HepG2 (cell line): ENCODE results near the gene CYP27A1. TPM values are rescaled to one million over a fixed set of nuclear protein-coding genes. Genes with fewer than 3 reads are reported as not detected.

Experiments
- BCL6 ChIP-seq: IDR thresholded peaks from 2 replicates; pipeline ENCODE4 v1.6.1; 2016; ENCODE audit warnings: missing genetic modification reagents, missing compliant biosample characterization
- CBX2 ChIP-seq, 2 experiments: fragments of 200-600 bp in 1 of 2; sonication (generic); formaldehyde crosslinking in 1 of 2; IDR thresholded peaks; 2 replicates each; pipeline versions ENCODE4 v1.7.0 to v1.8.1; 2018 to 2022; ENCODE audit warnings: low read depth in 2 of 2, low read length in 1 of 2, mild to moderate bottlenecking in 1 of 2, missing genetic modification reagents in 1 of 2
- CEBPG ChIP-seq: IDR thresholded peaks from 2 replicates; pipeline ENCODE4 v1.6.1; 2016
- FOXA3 ChIP-seq: IDR thresholded peaks from 2 replicates; pipeline ENCODE4 v1.6.1; 2016; ENCODE audit warnings: missing genetic modification reagents, missing compliant biosample characterization
- GTF2F1 ChIP-seq: fragments of 150-350 bp; IDR thresholded peaks from 2 replicates; pipeline ENCODE4 v1.6.1; 2014; ENCODE audit warnings: low read length
- HHEX ChIP-seq: IDR thresholded peaks from 2 replicates; pipeline ENCODE4 v1.6.1; 2016; ENCODE audit warnings: control low read depth
- KLF13 ChIP-seq: sonication (generic); formaldehyde crosslinking; IDR thresholded peaks from 2 replicates; pipeline ENCODE4 v1.4.0; 2020; ENCODE audit warnings: mild to moderate bottlenecking, missing genetic modification reagents
- KLF6 ChIP-seq: IDR thresholded peaks from 2 replicates; pipeline ENCODE4 v1.8.0; 2016; ENCODE audit warnings: missing biosample characterization, missing genetic modification reagents
- NFKBIZ ChIP-seq: IDR thresholded peaks from 2 replicates; pipeline ENCODE4 v1.6.1; 2018; ENCODE audit warnings: missing genetic modification reagents, missing compliant biosample characterization
- NFRKB ChIP-seq: fragments of 450-650 bp; IDR thresholded peaks from 2 replicates; pipeline ENCODE4 v1.6.1; 2017
- NFYC ChIP-seq: IDR thresholded peaks from 2 replicates; pipeline ENCODE4 v1.6.1; 2016; ENCODE audit warnings: missing genetic modification reagents, missing compliant biosample characterization
- NR2F2 ChIP-seq: IDR thresholded peaks from 2 replicates; pipeline ENCODE4 v1.6.1; 2012; ENCODE audit warnings: low read depth, inconsistent platforms, borderline replicate concordance
- PCBP1 ChIP-seq: fragments of 200-400 bp; formaldehyde crosslinking; IDR thresholded peaks from 2 replicates; pipeline ENCODE4 v1.6.1; 2017; ENCODE audit warnings: mild to moderate bottlenecking, low read depth, low read length, borderline replicate concordance
- PRMT3 ChIP-seq: sonication (generic); formaldehyde crosslinking; IDR thresholded peaks from 2 replicates; pipeline ENCODE4 v1.8.1; 2022; ENCODE audit warnings: low read depth, mild to moderate bottlenecking, moderate library complexity, missing genetic modification reagents, borderline replicate concordance
- SALL2 ChIP-seq: sonication (generic); formaldehyde crosslinking; IDR thresholded peaks from 2 replicates; pipeline ENCODE4 v1.8.1; 2023; ENCODE audit warnings: mild to moderate bottlenecking, missing genetic modification reagents, inconsistent platforms
- SCMH1 ChIP-seq: sonication (generic); formaldehyde crosslinking; IDR thresholded peaks from 2 replicates; pipeline ENCODE4 v1.9.0; 2021; ENCODE audit warnings: missing genetic modification reagents, mild to moderate bottlenecking, borderline replicate concordance
- SNAI1 ChIP-seq: sonication (generic); formaldehyde crosslinking; IDR thresholded peaks from 2 replicates; pipeline ENCODE4 v1.5.0; 2020; ENCODE audit warnings: mild to moderate bottlenecking, missing genetic modification reagents, borderline replicate concordance
- USF2 ChIP-seq, 2 experiments: sonication (generic) in 1 of 2; formaldehyde crosslinking in 1 of 2; IDR thresholded peaks; 2 replicates each; pipeline versions ENCODE4 v1.5.1 to v1.6.1; 2011 to 2020; ENCODE audit warnings: borderline replicate concordance in 1 of 2, low read depth in 1 of 2, low read length in 1 of 2, mild to moderate bottlenecking in 1 of 2, missing genetic modification reagents in 1 of 2, moderate library complexity in 1 of 2
- ZNF101 ChIP-seq: sonication (generic); formaldehyde crosslinking; IDR thresholded peaks from 2 replicates; pipeline ENCODE4 v1.4.0; 2020; ENCODE audit warnings: mild to moderate bottlenecking, low read depth, missing genetic modification reagents, borderline replicate concordance
- ZNF160 ChIP-seq: sonication (generic); formaldehyde crosslinking; IDR thresholded peaks from 2 replicates; pipeline ENCODE4 v1.8.0; 2022; ENCODE audit warnings: mild to moderate bottlenecking, inconsistent platforms, missing genetic modification reagents
- ZNF329 ChIP-seq: sonication (generic); formaldehyde crosslinking; IDR thresholded peaks from 2 replicates; pipeline ENCODE4 v1.9.0; 2021; ENCODE audit warnings: low read depth, mild to moderate bottlenecking, missing genetic modification reagents
- ZNF563 ChIP-seq: sonication (generic); formaldehyde crosslinking; IDR thresholded peaks from 2 replicates; pipeline ENCODE4 v1.8.0; 2022; ENCODE audit warnings: mild to moderate bottlenecking, moderate library complexity, missing genetic modification reagents
- ZNF580 ChIP-seq: IDR thresholded peaks from 2 replicates; pipeline ENCODE4 v1.6.1; 2016; ENCODE audit warnings: low read depth, borderline replicate concordance
- ZNF749 ChIP-seq: sonication (generic); formaldehyde crosslinking; IDR thresholded peaks from 2 replicates; pipeline ENCODE4 v1.8.0; 2022; ENCODE audit warnings: mild to moderate bottlenecking, missing genetic modification reagents, moderate library complexity, borderline replicate concordance
- ZNF75D ChIP-seq: sonication (generic); formaldehyde crosslinking; IDR thresholded peaks from 2 replicates; pipeline ENCODE4 v1.8.1; 2023; ENCODE audit warnings: missing genetic modification reagents, mild to moderate bottlenecking, borderline replicate concordance
- ZNF772 ChIP-seq: sonication (generic); formaldehyde crosslinking; IDR thresholded peaks from 2 replicates; pipeline ENCODE4 v1.5.0; 2020; ENCODE audit warnings: mild to moderate bottlenecking, missing genetic modification reagents
- polyA plus RNA-seq, 8 experiments: library from polyadenylated mRNA; depleted of rRNA in 3 of 8; stranded (reverse) in 7 of 8; unstranded in 1 of 8; fragments of >200 nt; fragmentation: Illumina TruSeq in 4 of 8; extraction: Trizol in 4 of 8; gene quantifications; 2 replicates each; pipeline versions ENCODE4 v1.2.1 to v1.2.3, GENCODE V29; 2011 to 2016; ENCODE audit warnings: low read depth in 4 of 8, missing spikeins in 1 of 8, mixed read lengths in 1 of 8; ENCODE audit not compliant: insufficient read depth in 1 of 8
- total RNA-seq, 5 experiments: library from RNA; depleted of rRNA; stranded (reverse); fragments of >200 nt; fragmentation: Illumina TruSeq; extraction: Trizol; gene quantifications; 2 replicates each; pipeline ENCODE4 v1.2.3, GENCODE V29; 2016; ENCODE audit warnings: low read depth in 1 of 5
- TF ChIP-seq, protein P1 (sequence below): sonication (generic); formaldehyde crosslinking; IDR thresholded peaks from 2 replicates; pipeline ENCODE4 v1.5.0; 2020; ENCODE audit warnings: mild to moderate bottlenecking, missing genetic modification reagents

Gene CYP27A1
- total and polyA plus RNA-seq, 2 of the 13 experiments (the other 11 are each of a cell fraction or from before 2014, with no cell fraction given), result 157 to 266 TPM

DNA sequence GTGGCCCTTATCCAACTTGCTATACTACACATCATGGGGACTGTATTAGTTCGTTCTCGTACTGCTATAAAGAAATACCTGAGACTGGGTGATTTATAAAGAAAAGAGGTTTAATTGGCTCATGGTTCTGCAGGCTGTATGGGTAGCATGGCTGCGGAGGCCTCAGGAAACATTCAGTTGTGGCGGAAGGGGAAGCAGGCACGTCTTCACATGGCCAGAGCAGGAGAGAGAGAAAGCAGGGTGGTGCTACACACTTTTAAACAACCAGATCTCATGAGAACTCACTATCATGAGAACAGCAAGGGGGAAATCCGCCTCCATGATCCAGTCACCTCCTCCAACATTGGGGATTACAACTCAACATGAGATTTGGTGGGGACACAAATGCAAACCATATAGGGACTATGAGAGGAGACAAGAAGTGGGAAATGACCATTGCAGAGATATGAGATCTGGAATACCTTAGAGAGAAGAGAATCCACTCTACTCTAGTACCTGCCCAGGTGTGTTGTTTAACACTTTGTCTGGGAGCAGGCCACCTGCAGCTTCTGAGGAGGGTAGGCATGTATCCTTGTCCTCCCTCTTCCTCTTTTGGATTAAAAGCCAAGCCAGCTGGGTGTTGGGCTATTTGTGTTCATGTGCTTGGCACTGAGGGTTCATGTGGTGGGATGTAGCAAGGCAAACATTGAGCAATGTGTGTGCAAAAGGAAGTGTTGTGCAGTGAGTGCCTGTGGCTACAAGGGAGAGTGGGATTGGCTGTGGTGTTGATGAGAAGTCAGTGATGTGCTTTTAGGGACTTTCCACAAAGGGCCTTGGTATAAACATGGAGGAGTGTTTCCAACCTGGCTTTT, 48.6 kb upstream of the CYP27A1 start (continued):
- no peak for TF ChIP-seq ZNF772 (CRISPR knock-in tag)
- TF ChIP-seq KLF6, result peak; percentile 92
- TF ChIP-seq SALL2 (CRISPR knock-in tag), result no peak
- TF ChIP-seq ZNF329 (CRISPR knock-in tag), result no peak
- TF ChIP-seq NFKBIZ (CRISPR knock-in tag), result peak; percentile 99
- peak; percentile 99 for TF ChIP-seq FOXA3
- TF ChIP-seq BCL6 (CRISPR knock-in tag), result peak; percentile 89
- TF ChIP-seq CBX2 (IDR thresholded peaks at IDR 0.05; ENCODE audit: low read depth, low read length), result no peak
- no peak for TF ChIP-seq CBX2 (CRISPR knock-in tag; IDR thresholded peaks at IDR 0.05; ENCODE audit: low read depth)
- TF ChIP-seq ZNF563 (CRISPR knock-in tag), result no peak
- no peak for TF ChIP-seq KLF13 (CRISPR knock-in tag)
- no peak for TF ChIP-seq NR2F2
- no peak for TF ChIP-seq PRMT3 (CRISPR knock-in tag)
- TF ChIP-seq, protein P1, sequence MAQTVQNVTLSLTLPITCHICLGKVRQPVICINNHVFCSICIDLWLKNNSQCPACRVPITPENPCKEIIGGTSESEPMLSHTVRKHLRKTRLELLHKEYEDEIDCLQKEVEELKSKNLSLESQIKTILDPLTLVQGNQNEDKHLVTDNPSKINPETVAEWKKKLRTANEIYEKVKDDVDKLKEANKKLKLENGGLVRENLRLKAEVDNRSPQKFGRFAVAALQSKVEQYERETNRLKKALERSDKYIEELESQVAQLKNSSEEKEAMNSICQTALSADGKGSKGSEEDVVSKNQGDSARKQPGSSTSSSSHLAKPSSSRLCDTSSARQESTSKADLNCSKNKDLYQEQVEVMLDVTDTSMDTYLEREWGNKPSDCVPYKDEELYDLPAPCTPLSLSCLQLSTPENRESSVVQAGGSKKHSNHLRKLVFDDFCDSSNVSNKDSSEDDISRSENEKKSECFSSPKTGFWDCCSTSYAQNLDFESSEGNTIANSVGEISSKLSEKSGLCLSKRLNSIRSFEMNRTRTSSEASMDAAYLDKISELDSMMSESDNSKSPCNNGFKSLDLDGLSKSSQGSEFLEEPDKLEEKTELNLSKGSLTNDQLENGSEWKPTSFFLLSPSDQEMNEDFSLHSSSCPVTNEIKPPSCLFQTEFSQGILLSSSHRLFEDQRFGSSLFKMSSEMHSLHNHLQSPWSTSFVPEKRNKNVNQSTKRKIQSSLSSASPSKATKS (CRISPR knock-in tag), result no peak
- peak; percentile 95 for TF ChIP-seq ZNF580 (CRISPR knock-in tag)
- TF ChIP-seq ZNF160, result no peak
- no peak for TF ChIP-seq SCMH1 (CRISPR knock-in tag)
- TF ChIP-seq GTF2F1, result no peak
- TF ChIP-seq PCBP1, result no peak
- TF ChIP-seq ZNF75D (CRISPR knock-in tag), result no peak
- TF ChIP-seq ZNF101 (CRISPR knock-in tag), result no peak
- 0 out of 2 replicates have a peak, but pooled peaks have one; percentile 49 for TF ChIP-seq ZNF749
- 0 out of 2 replicates have a peak, but pooled peaks have one; percentile 61 for TF ChIP-seq HHEX
- TF ChIP-seq NFRKB, result no peak
- peak; percentile 75 for TF ChIP-seq NFYC (CRISPR knock-in tag)
- TF ChIP-seq CEBPG, result peak; percentile 99
- TF ChIP-seq SNAI1 (CRISPR knock-in tag), result no peak
- TF ChIP-seq USF2 (IDR thresholded peaks at IDR 0.05; ENCODE audit: low read depth, low read length), result no peak
- no peak for TF ChIP-seq USF2 (CRISPR knock-in tag; IDR thresholded peaks at IDR 0.05; ENCODE audit: borderline replicate concordance)
